HG02981 (cell line): ENCODE data around the gene CAPN12.

Source experiments
- ATAC-seq: cut with Tn5 transposase; IDR thresholded peaks from one replicate; pipeline ENCODE4 v1.9.1; 2021; ENCODE audit warnings: mild to moderate bottlenecking, moderate library complexity; ENCODE audit not compliant: unreplicated experiment

CAPN12 gene

GRCh38 chr19:38739440-38740256 lies 4.6 kb downstream of the CAPN12 start:
- no peak for ATAC-seq

- ATAC-seq, result no peak
These were observed 6.1 kb downstream of the CAPN12 start for GRCh38 chr19:38737921-38738737.

GRCh38 chr19:38737281-38737865 lies 6.9 kb downstream of the CAPN12 start:
- ATAC-seq, result no peak

- no peak for ATAC-seq
These were observed 7.6 kb downstream of the CAPN12 start for GRCh38 chr19:38736413-38737280.

- ATAC-seq, result no peak
These were observed 8.2 kb downstream of the CAPN12 start for GRCh38 chr19:38736036-38736412.

GRCh38 chr19:38735257-38735686 lies 9.0 kb downstream of the CAPN12 start:
- no peak for ATAC-seq

GRCh38 chr19:38734426-38735256 lies 9.6 kb downstream of the CAPN12 start:
- ATAC-seq, result no peak

- ATAC-seq, result no peak
These were observed 10.2 kb downstream of the CAPN12 start for GRCh38 chr19:38734176-38734425.

- no peak for ATAC-seq
These were observed 10.6 kb downstream of the CAPN12 start for GRCh38 chr19:38733493-38734175.

- ATAC-seq, result no peak
These were observed 11.1 kb downstream of the CAPN12 start for GRCh38 chr19:38733241-38733492.

GRCh38 chr19:38731654-38732301 lies 12.5 kb downstream of the CAPN12 start:
- no peak for ATAC-seq

- no peak for ATAC-seq
These were observed 13.3 kb downstream of the CAPN12 start for GRCh38 chr19:38730731-38731589.

- no peak for ATAC-seq
These were observed 13.9 kb downstream of the CAPN12 start for GRCh38 chr19:38730470-38730730.

- no peak for ATAC-seq
These were observed 14.4 kb downstream of the CAPN12 start for GRCh38 chr19:38729653-38730469.

- no peak for ATAC-seq
These were observed 15.3 kb downstream of the CAPN12 start for GRCh38 chr19:38728752-38729541.

- no peak for ATAC-seq
These were observed 16.2 kb downstream of the CAPN12 start for GRCh38 chr19:38727868-38728660.
